HUES6 (cell line): ENCODE results near the gene TSEN54.

Experiments used
- H3K27ac ChIP-seq: 2 replicates; pipeline ENCODE4 v1.7.0; 2013; ENCODE audit warnings: low read depth, mild to moderate bottlenecking, low read length, inconsistent platforms
- H3K27me3 ChIP-seq: 2 replicates; pipeline ENCODE4 v1.6.1; 2013; ENCODE audit warnings: low read length; ENCODE audit not compliant: control insufficient read depth, insufficient read depth
- H3K36me3 ChIP-seq: 2 replicates; pipeline ENCODE4 v1.6.1; 2013; ENCODE audit warnings: low read length; ENCODE audit not compliant: control insufficient read depth, insufficient read depth
- H3K4me1 ChIP-seq: 2 replicates; pipeline ENCODE4 v1.6.1; 2013; ENCODE audit warnings: low read length; ENCODE audit not compliant: control insufficient read depth, insufficient read depth
- H3K4me3 ChIP-seq: 2 replicates; pipeline ENCODE4 v1.5.1; 2013; ENCODE audit warnings: low read depth, low read length
- H3K9ac ChIP-seq: one replicate; pipeline ENCODE4 v1.6.1; 2013; ENCODE audit warnings: mild to moderate bottlenecking, low read length
- H3K9me3 ChIP-seq: 2 replicates; pipeline ENCODE4 v1.6.1; 2013; ENCODE audit warnings: low read depth, low read length; ENCODE audit not compliant: control insufficient read depth, insufficient read depth

Gene TSEN54

DNA sequence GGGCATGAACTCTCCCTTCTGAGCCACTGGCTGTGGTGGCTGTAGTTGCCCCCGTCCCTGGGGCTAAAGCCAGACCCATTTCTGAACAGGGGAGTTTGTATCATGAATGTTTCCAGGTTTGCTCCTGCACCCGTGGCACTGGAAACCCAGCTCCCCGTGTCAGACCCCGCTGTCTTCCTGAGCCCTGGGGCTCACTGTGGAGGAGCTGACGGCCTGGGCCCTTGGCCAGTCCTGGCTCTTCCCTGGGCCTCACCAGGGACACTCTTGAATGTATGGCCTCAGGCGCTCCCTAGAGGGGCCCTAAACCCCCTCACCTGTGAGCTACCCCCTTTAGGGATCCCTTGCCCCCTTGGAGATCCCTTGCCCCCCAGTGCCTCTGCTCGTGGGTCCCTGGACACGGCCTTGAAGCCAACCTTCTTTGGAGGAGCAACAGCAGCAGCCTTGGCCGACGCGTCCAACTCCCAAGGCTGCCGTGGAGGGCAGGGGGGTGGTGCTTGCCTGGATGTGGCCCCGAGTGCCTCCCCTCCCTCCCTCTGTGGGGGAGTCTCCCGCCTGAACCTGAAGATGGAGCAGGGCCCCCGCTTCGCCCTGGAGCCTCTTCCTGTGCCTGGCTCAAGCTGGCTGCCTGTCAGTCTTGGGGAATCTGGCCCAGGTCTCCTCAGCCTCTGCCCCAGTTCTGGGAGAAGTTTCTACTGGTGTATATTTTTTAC is 16.9 kb upstream of the TSEN54 start:
- Histone ChIP-seq H3K27ac (no peak overlapping the region), H3K36me3 (peaks cover 65% of the 10 kb centered on the region), H3K9ac (no peak overlapping the region), H3K4me1 (no peaks in the 10 kb centered on the region), H3K4me3 (no peak overlapping the region), H3K9me3 (no peaks in the 10 kb centered on the region), H3K27me3 (no peaks in the 10 kb centered on the region)

DNA sequence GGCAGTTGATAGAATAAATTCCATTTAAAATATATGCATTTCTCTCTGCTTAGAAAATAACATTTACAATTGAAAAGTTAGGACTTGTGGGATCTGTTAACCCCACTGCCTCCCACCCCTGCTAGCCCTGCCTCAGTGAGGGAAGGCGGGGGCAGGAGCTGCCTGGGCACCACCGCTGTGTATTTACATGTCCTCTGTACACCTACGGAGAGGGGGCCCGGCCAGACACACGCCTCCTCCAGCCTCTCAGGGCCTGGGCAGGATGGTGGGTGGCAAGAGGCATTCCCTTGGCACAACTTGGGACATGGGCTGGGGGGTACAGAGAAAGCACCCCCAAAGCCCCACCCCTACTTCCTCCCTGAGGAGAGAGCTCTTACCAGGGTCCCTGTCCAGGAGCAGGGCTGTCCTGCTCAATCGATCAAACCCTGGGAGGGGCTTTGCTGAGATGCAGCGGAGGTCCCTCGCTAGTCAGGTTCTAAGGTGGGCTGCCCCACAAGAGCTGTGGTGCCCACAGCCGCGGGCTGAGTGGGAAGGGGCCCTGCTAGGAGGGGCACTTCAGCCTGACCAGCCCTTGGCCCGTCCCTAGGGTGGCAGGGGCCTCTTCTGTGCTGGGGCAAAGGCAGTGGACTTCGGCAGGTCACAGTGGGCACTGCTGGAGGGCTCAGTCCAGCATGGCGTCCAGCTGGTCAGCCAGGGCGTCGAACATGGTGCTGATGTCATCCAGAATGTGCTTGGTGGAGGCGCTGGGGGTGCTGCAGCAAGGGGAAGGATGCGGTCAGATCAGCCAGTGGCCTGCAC is 15.7 kb upstream of the TSEN54 start:
- H3K36me3 ChIP-seq = peaks cover 62% of the 10 kb centered on the region
- H3K27me3 ChIP-seq = no peaks in the 10 kb centered on the region
- H3K4me1 ChIP-seq = no peaks in the 10 kb centered on the region
- H3K4me3 ChIP-seq = no peak overlapping the region
- no peaks in the 10 kb centered on the region for H3K9me3 ChIP-seq
- H3K9ac ChIP-seq = no peak overlapping the region
- H3K27ac ChIP-seq = no peak overlapping the region

DNA sequence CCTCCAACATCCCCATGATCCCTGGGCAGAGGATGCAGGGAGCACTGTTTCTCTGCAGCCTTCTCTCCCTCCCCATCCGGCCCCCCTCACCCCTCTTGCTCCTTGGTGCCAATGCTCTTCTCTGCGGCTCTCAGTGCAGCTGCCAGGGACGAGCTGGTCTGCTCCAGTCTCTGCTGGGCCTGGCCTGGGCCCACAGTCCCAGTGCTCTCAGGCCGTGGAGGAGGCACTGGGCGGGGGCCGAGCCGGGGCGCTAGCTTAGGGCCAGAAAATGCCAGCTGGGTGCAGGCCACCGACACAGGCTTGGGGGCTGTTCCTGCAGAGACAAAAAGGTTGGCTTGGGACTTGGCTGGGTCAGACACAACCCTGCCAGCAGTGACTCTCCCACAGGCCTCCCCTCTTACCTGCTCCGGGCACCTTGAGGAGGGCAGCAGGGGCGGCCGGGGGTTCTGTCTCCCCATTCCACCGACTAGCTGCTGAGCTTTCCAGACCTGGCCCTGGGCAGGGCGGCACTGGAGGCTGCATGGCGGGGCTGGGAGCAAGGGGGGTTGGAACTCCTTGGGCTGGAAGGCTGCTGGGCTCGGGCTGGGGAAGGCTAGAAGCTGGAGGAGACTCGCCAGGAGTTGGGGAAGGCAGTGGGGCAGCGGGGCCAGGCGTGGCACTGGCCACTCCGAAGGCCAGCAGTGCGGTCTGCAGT is 14.8 kb upstream of the TSEN54 start:
- Histone ChIP-seq H3K9ac (no peak overlapping the region), H3K27me3 (no peaks in the 10 kb centered on the region), H3K4me1 (no peaks in the 10 kb centered on the region), H3K4me3 (no peak overlapping the region), H3K9me3 (no peaks in the 10 kb centered on the region), H3K27ac (no peak overlapping the region), H3K36me3 (peaks cover 62% of the 10 kb centered on the region)

DNA sequence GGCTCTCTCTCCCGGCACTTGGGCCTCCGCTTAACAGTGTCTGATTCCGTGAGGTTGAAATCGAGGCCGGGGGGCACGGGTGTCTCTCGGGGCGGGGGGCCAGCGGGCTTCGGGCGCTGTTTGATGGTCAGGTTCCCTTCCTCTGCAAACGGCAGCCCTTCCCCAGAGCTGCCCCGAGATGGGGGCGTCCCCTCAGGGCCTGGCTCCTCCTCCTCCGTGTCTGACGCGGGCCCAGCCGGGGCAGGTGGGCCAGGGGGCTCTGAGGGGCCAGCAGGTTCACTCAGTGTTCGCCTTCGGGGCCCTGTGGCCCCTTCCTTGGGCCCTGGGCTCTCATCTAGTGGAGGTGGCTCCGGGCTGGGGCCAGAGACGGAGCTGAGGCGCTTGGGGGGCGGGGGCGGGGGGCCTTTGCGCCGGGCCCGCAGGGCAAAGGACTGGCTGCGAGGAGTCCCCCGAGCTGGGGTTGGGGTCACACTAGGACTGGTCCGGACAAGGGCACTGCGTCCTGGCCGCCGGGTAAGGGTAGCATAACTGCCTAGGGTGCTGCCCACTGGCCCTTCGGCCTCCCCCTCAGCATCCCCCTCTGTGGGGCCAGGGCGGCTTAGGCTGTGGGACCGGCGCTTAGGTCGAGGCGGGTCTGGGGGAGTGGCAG is 14.1 kb upstream of the TSEN54 start:
- no peaks in the 10 kb centered on the region for H3K9me3 ChIP-seq
- no peaks in the 10 kb centered on the region for H3K4me1 ChIP-seq
- H3K36me3 ChIP-seq = peaks cover 63% of the 10 kb centered on the region

DNA sequence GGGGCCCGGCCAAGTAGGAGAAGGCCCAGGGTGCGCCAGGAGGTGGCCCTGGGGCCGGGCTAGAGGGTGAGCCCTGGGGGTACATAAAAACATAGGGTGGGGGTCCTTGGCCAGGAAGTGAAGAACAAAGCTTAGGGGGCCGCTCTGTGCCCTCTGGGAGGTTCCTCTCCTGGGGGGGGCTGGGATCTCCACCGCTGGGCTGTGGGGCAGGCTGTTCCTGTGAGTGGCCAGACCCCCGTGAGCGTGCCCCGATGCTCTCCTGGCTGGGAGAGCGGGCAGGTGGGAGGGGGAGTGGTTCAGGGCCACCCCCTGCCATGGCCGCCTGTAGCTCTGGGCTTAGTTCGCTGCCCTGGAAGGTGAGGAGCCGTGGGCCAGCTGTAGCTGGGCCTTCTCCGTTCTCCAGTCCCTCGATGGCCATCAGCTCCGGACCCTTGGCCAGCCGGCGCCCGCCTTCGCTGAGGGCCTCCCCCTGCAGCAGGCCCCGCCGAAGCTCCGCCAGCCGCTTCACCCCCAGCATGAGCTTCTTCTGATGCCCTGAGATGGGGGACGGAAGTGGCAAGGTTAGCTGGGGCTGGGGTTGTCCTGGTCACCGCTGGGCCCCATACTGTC is 13.5 kb upstream of the TSEN54 start:
- Histone ChIP-seq H3K9me3 (no peaks in the 10 kb centered on the region), H3K4me1 (no peaks in the 10 kb centered on the region), H3K27ac (no peak overlapping the region), H3K9ac (no peak overlapping the region), H3K4me3 (no peak overlapping the region), H3K27me3 (no peaks in the 10 kb centered on the region), H3K36me3 (peaks cover 60% of the 10 kb centered on the region)

More for the DNA sequence above, 14.1 kb upstream of the TSEN54 start:
- Histone ChIP-seq H3K27ac (no peak overlapping the region), H3K9ac (no peak overlapping the region), H3K27me3 (no peaks in the 10 kb centered on the region), H3K4me3 (no peak overlapping the region)

DNA sequence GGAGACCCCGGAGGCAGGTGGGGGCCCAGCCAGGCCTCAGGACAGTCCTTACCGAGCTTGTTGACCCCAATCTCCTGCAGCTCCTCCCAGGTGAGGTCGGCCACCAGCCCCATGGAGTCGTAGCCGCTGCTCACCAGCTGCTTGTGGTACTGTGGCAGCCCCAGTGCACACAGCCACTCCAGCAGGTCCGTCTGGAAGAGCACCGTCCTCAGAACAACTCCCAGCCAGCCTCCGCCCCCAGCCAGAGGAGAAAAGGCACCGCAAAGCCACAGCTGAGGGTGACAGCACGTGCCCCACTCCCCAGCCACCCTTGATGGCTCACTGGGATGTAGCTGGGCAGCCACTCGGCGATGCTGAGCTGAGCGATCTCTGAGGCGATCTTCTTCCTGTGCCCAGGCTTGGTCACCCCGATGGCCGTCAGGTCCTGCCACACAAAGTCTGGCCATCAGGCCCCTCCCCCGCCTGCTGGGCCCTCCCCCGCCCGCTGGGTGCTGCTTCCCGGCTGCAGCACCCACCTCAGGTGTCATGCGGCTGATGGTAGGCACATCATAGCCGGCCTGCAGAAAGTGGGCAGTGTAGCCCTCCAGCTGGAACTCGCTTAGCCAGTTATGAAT is 12.9 kb upstream of the TSEN54 start:
- Histone ChIP-seq H3K36me3 (peaks cover 57% of the 10 kb centered on the region), H3K4me1 (no peaks in the 10 kb centered on the region), H3K9me3 (no peaks in the 10 kb centered on the region), H3K27me3 (no peaks in the 10 kb centered on the region), H3K9ac (no peak overlapping the region), H3K4me3 (no peak overlapping the region), H3K27ac (no peak overlapping the region)

DNA sequence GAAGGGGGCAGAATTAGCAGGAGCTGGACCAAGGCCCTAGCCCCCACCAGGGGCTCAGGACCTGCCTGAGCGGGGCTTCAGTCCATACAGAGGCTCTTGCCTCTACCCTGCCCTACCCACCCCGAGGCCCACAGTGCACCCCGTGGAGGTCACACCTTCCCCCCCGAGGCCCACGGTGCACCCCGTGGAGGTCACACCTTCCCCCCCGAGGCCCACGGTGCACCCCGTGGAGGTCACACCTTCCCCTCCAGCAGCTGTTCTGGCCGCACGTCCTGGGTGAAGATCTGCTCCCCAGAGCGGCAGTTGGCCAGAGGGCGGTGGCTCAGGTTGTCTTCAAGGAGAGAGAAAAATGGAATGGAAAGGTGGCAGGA is 12.4 kb upstream of the TSEN54 start:
- H3K4me3 ChIP-seq = no peak overlapping the region
- H3K9me3 ChIP-seq = no peaks in the 10 kb centered on the region
- no peaks in the 10 kb centered on the region for H3K27me3 ChIP-seq
- H3K27ac ChIP-seq = no peak overlapping the region
- H3K36me3 ChIP-seq = peaks cover 56% of the 10 kb centered on the region
- no peak overlapping the region for H3K9ac ChIP-seq
- no peaks in the 10 kb centered on the region for H3K4me1 ChIP-seq

DNA sequence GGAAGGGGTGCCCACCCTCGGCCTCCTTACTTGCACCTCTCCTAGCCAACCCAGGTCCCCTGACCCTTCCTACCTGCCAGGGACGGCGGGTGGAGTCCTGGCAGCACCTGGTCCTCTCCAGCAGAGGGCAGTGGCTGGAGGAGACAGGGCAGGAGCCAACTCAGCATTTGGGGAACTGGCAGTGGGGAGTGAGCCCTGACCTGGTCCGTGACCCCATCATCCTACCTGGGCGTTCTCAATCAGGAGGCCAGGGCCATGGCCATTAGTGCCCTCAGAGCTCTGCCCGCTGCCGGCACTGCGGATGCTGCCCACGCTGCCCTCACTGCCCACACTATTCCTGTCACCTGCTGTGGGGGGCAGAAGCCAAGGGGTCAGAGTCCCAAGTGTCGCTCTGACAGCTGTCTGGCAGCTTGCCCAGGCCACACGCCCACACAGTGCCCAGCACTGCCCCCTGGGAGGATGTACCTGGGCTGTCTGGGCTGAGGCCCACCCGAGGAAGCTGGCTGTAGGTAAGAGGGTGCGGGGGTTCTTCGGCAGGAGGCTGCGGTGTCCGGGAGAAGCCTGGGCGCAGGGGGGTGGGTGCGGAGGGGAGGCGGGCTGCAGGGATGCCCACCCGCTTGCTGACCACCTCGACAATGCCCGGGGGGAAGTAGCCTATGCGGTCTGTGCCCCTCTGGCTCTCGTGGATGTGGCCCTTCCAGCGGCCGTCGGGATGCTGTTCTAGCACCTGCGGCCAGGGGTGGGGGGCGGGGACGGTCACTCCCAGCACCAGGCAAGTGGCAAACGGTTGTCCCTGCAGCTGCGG is 11.8 kb upstream of the TSEN54 start:
- Histone ChIP-seq H3K4me1 (no peaks in the 10 kb centered on the region), H3K9ac (no peak overlapping the region), H3K27me3 (no peaks in the 10 kb centered on the region), H3K27ac (no peak overlapping the region), H3K4me3 (no peak overlapping the region), H3K36me3 (peaks cover 56% of the 10 kb centered on the region), H3K9me3 (no peaks in the 10 kb centered on the region)

DNA sequence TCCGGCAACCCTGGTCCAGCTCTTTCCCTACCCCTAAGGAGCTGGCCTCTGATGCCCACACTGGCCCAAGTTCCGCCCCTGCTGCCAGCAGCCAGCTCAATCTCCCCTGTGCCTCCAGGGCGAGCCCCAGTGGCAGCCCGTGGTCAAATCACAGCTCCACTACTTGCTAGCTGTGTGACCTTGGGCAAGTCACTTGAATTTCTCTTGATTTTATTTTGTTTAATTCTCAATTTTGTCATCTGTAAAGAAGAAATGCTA is 11.2 kb upstream of the TSEN54 start:
- Histone ChIP-seq H3K4me1 (no peaks in the 10 kb centered on the region), H3K4me3 (no peak overlapping the region), H3K36me3 (peaks cover 60% of the 10 kb centered on the region), H3K27ac (no peak overlapping the region), H3K9ac (no peak overlapping the region), H3K9me3 (no peaks in the 10 kb centered on the region), H3K27me3 (no peaks in the 10 kb centered on the region)

DNA sequence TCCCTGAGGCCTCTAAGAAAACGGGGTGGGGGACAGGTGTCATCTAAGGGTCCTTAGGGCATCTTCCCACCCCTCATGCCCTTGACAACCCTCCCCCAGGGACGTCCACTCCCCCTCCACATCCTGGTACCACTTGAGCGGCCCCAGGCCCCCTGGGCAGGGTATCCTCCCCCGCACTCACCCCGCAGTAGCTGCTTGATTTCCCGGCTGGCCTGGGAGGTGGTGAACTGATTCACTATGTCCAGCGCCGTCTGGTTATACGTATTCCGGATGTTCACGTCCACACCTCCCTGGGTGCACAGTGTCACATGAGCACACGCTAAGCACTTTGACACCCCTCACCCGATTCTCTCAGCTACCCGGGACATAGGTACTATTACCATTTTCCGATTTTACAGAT is 10.7 kb upstream of the TSEN54 start:
- Histone ChIP-seq H3K27me3 (no peaks in the 10 kb centered on the region), H3K4me1 (no peaks in the 10 kb centered on the region), H3K4me3 (no peak overlapping the region), H3K9me3 (no peaks in the 10 kb centered on the region), H3K9ac (no peak overlapping the region), H3K27ac (no peak overlapping the region), H3K36me3 (peaks cover 58% of the 10 kb centered on the region)
